Left renal pelvis (tissue), 4 donors: Measurements from ENCODE around the gene CGNL1. TPM values are rescaled to one million over a fixed set of nuclear protein-coding genes. Genes with fewer than 3 reads are reported as not detected.

Source experiments
- DNase-seq, 4 donors: peaks; one replicate each; pipeline ENCODE4 v3.0.0-alpha.2; 2013; ENCODE audit warnings: low read depth in 4 of 4, low spot score in 3 of 4
- polyA plus RNA-seq, 4 donors: library from polyadenylated mRNA; unstranded; fragments of 120-200 nt; gene quantifications; one replicate each; pipeline ENCODE4 v1.2.1, GENCODE V29; 2013; ENCODE audit not compliant: insufficient read length in 4 of 4

CGNL1 gene
- polyA plus RNA-seq, 4 donors = 58.3 to 66.1 (median 62.2) TPM

- DNase-seq = no peak
Observed at GRCh38 chr15:57352535-57353316, 23.6 kb upstream of the CGNL1 start.

- DNase-seq = no peak
Observed at GRCh38 chr15:57353317-57353804, 22.9 kb upstream of the CGNL1 start.

- no peak for DNase-seq
Observed at GRCh38 chr15:57354436-57355123, 21.7 kb upstream of the CGNL1 start.

GRCh38 chr15:57355259-57355658 is 21.0 kb upstream of the CGNL1 start:
- DNase-seq = no peak

- DNase-seq = no peak
Observed at GRCh38 chr15:57356178-57356577, 20.1 kb upstream of the CGNL1 start.

- no peak for DNase-seq
Observed at GRCh38 chr15:57356636-57357035, 19.7 kb upstream of the CGNL1 start.

GRCh38 chr15:57357799-57358198 is 18.5 kb upstream of the CGNL1 start:
- no peak for DNase-seq

- no peak for DNase-seq
Observed at GRCh38 chr15:57358571-57358970, 17.7 kb upstream of the CGNL1 start.

- no peak for DNase-seq
Observed at GRCh38 chr15:57363661-57364060, 12.6 kb upstream of the CGNL1 start.

- DNase-seq = no peak
Observed at GRCh38 chr15:57364282-57365007, 11.9 kb upstream of the CGNL1 start.

GRCh38 chr15:57367556-57367955 is 8.7 kb upstream of the CGNL1 start:
- DNase-seq = no peak

- DNase-seq = no peak
Observed at GRCh38 chr15:57370929-57371328, 5.4 kb upstream of the CGNL1 start.

GRCh38 chr15:57373251-57373881 is 2.9 kb upstream of the CGNL1 start:
- DNase-seq = no peak

GRCh38 chr15:57373882-57374276 is 2.4 kb upstream of the CGNL1 start:
- no peak for DNase-seq

GRCh38 chr15:57376696-57377477 is 582 bp downstream of the CGNL1 start:
- no peak for DNase-seq

GRCh38 chr15:57377478-57377847 is 1.2 kb downstream of the CGNL1 start:
- no peak for DNase-seq

- DNase-seq = no peak
Observed at GRCh38 chr15:57379487-57379886, 3.2 kb downstream of the CGNL1 start.

- DNase-seq = no peak
Observed at GRCh38 chr15:57380854-57381253, 4.5 kb downstream of the CGNL1 start.

GRCh38 chr15:57382215-57382614 is 5.9 kb downstream of the CGNL1 start:
- DNase-seq = no peak

- no peak for DNase-seq
Observed at GRCh38 chr15:57382969-57383368, 6.7 kb downstream of the CGNL1 start.
